ENCODE measurements around the gene ACTN2.
A peak's percentile ranks its signal among the peaks of the same experiment; 100 is the strongest.

ACTN2 gene

DNA sequence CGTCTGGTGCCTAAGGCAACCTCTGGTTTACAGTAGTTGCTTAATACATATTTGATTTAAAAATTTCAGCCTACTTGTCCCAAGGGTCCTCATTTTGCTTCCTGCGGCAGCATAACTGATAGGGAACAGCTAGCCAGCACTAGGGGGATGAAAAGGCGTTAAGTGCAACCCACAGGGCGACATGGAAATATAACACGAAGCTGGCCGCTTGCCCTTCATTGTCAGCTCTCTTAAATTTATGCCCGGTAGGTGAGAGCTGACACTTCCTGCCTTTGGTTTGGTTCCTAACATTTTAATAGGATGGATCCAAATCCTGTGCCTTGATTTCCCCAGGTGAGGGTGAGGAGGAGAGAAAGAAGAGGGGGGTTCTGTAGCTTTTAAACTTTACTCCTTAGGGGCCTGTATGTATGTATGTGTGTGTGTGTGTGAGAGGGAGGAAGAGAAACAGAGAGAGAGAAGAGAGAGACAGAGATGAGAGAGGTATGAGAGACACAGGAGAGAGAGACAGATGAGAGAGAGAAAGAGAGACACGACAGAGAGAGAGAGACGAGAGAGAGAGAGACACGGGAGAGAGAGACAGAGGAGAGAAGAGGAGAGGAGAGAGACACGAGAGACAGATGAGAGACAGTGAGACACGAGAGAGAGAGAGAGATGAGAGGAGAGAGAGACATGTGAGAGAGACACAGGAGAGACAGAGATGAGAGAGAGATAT is 938 bp upstream of the ACTN2 start (continued):
- TF ChIP-seq, protein P1, sequence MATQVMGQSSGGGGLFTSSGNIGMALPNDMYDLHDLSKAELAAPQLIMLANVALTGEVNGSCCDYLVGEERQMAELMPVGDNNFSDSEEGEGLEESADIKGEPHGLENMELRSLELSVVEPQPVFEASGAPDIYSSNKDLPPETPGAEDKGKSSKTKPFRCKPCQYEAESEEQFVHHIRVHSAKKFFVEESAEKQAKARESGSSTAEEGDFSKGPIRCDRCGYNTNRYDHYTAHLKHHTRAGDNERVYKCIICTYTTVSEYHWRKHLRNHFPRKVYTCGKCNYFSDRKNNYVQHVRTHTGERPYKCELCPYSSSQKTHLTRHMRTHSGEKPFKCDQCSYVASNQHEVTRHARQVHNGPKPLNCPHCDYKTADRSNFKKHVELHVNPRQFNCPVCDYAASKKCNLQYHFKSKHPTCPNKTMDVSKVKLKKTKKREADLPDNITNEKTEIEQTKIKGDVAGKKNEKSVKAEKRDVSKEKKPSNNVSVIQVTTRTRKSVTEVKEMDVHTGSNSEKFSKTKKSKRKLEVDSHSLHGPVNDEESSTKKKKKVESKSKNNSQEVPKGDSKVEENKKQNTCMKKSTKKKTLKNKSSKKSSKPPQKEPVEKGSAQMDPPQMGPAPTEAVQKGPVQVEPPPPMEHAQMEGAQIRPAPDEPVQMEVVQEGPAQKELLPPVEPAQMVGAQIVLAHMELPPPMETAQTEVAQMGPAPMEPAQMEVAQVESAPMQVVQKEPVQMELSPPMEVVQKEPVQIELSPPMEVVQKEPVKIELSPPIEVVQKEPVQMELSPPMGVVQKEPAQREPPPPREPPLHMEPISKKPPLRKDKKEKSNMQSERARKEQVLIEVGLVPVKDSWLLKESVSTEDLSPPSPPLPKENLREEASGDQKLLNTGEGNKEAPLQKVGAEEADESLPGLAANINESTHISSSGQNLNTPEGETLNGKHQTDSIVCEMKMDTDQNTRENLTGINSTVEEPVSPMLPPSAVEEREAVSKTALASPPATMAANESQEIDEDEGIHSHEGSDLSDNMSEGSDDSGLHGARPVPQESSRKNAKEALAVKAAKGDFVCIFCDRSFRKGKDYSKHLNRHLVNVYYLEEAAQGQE (tag by site-specific recombination; IDR thresholded peaks at IDR 0.05): peak; percentile 10; the same call in 1 of the 2 replicates
- TF ChIP-seq SETDB1 (IDR thresholded peaks at IDR 0.05; ENCODE audit: insufficient read length, low read length) (no peak), ZNF473 (tag by site-specific recombination; IDR thresholded peaks at IDR 0.05) (peak; percentile 71), ZBTB17 (tag by site-specific recombination; IDR thresholded peaks at IDR 0.05) (peak; percentile 46; the same call in 1 of the 2 replicates), ZNF354C (tag by site-specific recombination; IDR thresholded peaks at IDR 0.05; ENCODE audit: borderline replicate concordance, low read depth) (no peak), ZSCAN30 (tag by site-specific recombination; IDR thresholded peaks at IDR 0.05) (no peak), ZNF211 (tag by site-specific recombination; IDR thresholded peaks at IDR 0.05; ENCODE audit: low read depth) (no peak), ZNF248 (tag by site-specific recombination; IDR thresholded peaks at IDR 0.05) (no peak), PRDM1 (tag by site-specific recombination; IDR thresholded peaks at IDR 0.05) (no peak), ZNF830 (tag by site-specific recombination; IDR thresholded peaks at IDR 0.05; ENCODE audit: low read depth) (no peak), ZNF274 (IDR thresholded peaks at IDR 0.05; ENCODE audit: low read length) (no peak), ZNF274 (tag by site-specific recombination; IDR thresholded peaks at IDR 0.05; ENCODE audit: borderline replicate concordance) (no peak), ZFP37 (tag by site-specific recombination; IDR thresholded peaks at IDR 0.05) (no peak), ZNF677 (tag by site-specific recombination; IDR thresholded peaks at IDR 0.05) (no peak), KLF9 (tag by site-specific recombination; IDR thresholded peaks at IDR 0.05; ENCODE audit: low read depth) (no peak), HOXC10 (CRISPR knock-in tag; IDR thresholded peaks at IDR 0.05) (no peak), MZF1 (tag by site-specific recombination; IDR thresholded peaks at IDR 0.05; ENCODE audit: borderline replicate concordance) (no peak), ZNF202 (tag by site-specific recombination; IDR thresholded peaks at IDR 0.05; ENCODE audit: borderline replicate concordance) (peak; percentile 84), ZNF132 (tag by site-specific recombination; IDR thresholded peaks at IDR 0.05; ENCODE audit: borderline replicate concordance) (no peak), ZNF792 (tag by site-specific recombination; IDR thresholded peaks at IDR 0.05) (no peak), ZNF138 (tag by site-specific recombination; IDR thresholded peaks at IDR 0.05; ENCODE audit: borderline replicate concordance) (no peak), ZNF600 (tag by site-specific recombination; IDR thresholded peaks at IDR 0.05) (no peak), SALL2 (tag by site-specific recombination; IDR thresholded peaks at IDR 0.05; ENCODE audit: borderline replicate concordance) (peak; percentile 43; the same call in 1 of the 2 replicates), ZNF394 (tag by site-specific recombination; IDR thresholded peaks at IDR 0.05; ENCODE audit: borderline replicate concordance) (no peak)
- TF ChIP-seq, protein P2, sequence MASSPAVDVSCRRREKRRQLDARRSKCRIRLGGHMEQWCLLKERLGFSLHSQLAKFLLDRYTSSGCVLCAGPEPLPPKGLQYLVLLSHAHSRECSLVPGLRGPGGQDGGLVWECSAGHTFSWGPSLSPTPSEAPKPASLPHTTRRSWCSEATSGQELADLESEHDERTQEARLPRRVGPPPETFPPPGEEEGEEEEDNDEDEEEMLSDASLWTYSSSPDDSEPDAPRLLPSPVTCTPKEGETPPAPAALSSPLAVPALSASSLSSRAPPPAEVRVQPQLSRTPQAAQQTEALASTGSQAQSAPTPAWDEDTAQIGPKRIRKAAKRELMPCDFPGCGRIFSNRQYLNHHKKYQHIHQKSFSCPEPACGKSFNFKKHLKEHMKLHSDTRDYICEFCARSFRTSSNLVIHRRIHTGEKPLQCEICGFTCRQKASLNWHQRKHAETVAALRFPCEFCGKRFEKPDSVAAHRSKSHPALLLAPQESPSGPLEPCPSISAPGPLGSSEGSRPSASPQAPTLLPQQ (tag by site-specific recombination; IDR thresholded peaks at IDR 0.05): no peak
- TF ChIP-seq, protein P3, sequence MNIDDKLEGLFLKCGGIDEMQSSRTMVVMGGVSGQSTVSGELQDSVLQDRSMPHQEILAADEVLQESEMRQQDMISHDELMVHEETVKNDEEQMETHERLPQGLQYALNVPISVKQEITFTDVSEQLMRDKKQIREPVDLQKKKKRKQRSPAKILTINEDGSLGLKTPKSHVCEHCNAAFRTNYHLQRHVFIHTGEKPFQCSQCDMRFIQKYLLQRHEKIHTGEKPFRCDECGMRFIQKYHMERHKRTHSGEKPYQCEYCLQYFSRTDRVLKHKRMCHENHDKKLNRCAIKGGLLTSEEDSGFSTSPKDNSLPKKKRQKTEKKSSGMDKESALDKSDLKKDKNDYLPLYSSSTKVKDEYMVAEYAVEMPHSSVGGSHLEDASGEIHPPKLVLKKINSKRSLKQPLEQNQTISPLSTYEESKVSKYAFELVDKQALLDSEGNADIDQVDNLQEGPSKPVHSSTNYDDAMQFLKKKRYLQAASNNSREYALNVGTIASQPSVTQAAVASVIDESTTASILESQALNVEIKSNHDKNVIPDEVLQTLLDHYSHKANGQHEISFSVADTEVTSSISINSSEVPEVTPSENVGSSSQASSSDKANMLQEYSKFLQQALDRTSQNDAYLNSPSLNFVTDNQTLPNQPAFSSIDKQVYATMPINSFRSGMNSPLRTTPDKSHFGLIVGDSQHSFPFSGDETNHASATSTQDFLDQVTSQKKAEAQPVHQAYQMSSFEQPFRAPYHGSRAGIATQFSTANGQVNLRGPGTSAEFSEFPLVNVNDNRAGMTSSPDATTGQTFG (tag by site-specific recombination; IDR thresholded peaks at IDR 0.05; ENCODE audit: borderline replicate concordance): peak; percentile 97
- TF ChIP-seq, protein P4, sequence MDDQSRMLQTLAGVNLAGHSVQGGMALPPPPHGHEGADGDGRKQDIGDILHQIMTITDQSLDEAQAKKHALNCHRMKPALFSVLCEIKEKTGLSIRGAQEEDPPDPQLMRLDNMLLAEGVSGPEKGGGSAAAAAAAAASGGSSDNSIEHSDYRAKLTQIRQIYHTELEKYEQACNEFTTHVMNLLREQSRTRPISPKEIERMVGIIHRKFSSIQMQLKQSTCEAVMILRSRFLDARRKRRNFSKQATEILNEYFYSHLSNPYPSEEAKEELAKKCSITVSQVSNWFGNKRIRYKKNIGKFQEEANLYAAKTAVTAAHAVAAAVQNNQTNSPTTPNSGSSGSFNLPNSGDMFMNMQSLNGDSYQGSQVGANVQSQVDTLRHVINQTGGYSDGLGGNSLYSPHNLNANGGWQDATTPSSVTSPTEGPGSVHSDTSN (CRISPR knock-in tag; IDR thresholded peaks at IDR 0.05): no peak
- TF ChIP-seq, protein P5, sequence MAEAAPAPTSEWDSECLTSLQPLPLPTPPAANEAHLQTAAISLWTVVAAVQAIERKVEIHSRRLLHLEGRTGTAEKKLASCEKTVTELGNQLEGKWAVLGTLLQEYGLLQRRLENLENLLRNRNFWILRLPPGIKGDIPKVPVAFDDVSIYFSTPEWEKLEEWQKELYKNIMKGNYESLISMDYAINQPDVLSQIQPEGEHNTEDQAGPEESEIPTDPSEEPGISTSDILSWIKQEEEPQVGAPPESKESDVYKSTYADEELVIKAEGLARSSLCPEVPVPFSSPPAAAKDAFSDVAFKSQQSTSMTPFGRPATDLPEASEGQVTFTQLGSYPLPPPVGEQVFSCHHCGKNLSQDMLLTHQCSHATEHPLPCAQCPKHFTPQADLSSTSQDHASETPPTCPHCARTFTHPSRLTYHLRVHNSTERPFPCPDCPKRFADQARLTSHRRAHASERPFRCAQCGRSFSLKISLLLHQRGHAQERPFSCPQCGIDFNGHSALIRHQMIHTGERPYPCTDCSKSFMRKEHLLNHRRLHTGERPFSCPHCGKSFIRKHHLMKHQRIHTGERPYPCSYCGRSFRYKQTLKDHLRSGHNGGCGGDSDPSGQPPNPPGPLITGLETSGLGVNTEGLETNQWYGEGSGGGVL (tag by site-specific recombination; IDR thresholded peaks at IDR 0.05): no peak; the same call in 1 of the 2 replicates
- TF ChIP-seq, protein P6, sequence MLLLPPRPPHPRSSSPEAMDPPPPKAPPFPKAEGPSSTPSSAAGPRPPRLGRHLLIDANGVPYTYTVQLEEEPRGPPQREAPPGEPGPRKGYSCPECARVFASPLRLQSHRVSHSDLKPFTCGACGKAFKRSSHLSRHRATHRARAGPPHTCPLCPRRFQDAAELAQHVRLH (tag by site-specific recombination; IDR thresholded peaks at IDR 0.05): no peak
